Hematopoietic multipotent progenitor cell treated with erythropoietin and hydrocortisone succinate and interleukin-3 and kit ligand, for 6 days (in vitro differentiated cells): ENCODE data around the gene RNF224.

Experiments
- DNase-seq: peaks from one replicate; pipeline ENCODE4 v3.0.0-alpha.2; 2015

Gene RNF224

DNA sequence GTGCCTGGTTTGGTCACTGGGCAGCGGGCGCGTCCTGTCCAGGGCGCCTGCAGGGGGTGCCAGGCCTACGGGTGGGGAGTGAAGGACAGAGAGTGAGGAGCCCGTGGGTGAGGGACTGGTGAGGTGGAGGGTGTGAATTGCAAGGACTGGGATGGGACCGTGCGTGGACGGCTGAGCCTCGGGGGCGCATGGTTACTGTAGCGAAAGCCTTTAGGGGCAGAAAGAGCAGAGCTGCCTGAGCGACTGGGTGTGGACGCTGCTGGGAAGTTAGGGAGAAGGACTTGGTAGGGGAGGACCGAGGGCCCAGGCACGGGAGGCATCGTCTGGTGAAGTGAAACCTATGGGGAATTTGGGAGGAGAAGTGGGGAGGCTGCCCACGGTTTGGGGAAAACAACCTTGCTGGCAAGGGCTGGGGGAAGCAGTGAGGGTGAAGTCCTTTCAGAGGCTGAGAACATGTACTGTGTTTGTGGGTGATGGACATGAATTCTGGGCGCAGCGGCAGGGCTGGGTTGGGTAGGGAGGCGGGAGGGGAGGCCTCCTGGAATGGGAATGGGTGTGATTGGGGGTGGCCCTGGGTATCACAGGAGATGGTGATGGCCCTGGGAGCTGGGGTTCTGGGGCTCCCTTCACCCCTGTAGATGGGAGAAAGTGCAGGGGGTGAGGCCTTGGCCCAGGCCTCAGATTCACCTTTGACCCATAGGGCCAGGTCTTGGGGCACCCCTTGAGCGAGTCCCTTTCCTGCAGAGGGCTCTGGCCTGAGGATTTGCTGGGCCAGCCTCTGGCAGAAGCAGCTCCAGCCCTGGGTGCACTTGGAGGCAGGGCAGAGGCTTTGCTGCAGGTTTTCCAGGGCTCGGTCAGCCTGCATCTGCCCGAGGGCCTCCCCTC, 48.5 kb downstream of the RNF224 start:
- DNase-seq, result no peak

DNA sequence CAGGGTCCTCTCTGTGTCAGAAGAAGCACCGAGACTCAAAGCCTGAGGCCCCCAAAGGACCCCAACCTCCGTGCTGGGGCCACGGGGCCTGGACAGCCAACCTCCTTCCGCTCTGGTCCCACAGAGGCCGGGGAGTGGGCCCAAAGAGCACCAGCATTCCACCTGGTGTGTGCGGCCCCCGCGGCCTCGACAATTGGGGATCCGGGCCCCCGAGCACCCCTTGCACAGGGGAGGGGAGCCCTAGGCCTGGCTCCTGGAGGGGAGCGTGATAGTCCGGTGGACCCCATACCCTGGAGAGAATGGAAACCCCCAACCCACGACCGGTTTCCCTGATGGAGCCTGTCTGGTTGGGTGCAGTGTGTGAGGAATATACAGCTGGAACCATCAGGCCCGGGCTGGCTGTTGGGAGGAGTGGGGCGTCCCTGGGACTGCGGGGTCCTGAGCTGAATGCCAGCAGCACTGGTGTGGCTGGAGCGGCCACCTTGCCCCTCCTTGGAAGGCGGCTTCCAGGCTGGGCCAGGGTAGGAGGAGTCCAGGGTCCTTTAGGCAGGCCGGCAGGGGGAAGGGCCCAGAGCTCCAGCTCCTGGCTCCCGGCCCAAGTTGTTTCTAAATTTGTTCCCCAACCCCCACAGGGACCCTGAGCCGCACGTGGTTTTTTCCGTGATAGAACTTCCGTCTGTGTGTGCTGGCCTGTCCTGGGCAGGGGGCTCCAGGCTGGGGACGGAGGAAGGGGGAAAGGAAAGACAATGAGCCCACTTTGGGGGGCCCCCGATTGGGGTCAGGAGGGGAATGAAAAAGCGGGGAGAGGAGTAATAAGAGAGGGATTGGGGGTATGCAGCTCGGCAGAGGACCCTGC, 49.4 kb downstream of the RNF224 start:
- peak; percentile 94 for DNase-seq

DNA sequence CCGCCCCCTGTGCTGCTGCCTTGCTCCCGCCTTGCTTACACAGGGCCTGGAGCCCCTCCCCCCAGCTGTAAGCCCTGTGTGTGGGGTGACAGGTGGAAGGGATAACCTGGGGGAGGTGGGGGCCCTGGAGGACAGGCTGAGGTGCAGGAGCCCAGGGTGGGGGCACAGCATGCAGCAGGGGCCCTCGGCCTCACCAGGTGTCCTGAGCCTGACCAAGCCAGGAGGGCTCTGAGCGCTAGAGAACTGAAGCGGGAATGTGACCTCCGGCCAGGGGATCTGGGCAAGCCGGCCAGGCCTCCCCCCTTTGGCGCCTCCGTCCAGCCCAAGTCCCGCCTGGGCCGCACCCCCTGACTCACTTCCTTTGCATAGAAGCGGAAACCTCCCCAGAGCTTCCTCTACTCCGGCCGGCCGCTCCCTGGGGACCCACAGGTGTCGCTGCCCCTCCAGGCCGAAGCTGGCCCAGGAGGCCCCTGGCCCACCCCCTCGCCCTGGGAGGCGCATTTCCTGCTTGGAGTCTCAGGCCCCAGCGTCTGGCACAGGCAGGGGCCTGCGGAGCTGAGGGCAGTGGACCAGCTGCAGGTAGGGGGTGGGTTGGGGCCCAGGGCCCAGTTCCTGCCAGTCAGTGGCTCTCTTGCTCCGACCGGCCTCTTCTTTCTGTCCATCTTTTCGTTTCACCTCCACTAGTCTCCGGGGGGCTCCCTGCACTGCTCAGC, 50.2 kb downstream of the RNF224 start, which contains the start of gene TOR4A:
TOR4A (plus strand) TSS at position 398 of the 713 bp plus-strand sequence. CDS start 964 bp downstream, outside the sequence.
- DNase-seq, result peak; percentile 91

DNA sequence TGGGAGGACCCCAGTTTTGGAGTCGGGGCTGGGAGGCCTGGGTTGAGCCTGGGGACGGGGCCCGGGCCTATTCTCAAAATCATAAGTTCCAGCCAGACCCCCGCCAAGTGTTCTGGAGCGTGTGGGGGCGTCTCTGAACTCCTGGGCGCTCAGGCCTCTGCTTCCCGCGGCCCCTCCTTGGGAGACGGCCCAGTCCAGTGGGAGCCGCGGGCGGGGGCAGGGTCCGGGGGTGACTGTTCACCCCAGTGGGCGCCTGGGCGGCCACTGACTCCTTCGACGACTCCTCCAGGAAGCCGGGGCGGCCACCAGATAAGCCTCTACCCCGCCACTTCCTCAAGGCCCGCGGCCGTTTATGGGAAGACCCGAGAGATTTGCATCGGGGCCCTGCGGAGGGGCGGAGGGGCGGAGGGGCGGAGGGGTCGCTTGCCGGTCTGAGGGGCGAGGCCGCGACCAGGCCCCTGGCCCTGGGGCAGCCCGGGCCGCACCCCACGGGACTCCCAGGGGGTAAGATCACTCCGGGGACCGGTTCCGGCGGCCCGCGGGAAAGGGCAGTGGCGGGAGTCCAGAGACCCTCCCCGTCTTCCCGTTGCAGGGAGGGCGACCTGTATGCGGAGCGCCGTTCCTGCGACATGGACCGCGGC, 50.9 kb downstream of the RNF224 start:
- peak; percentile 80 for DNase-seq
